C4-2B (cell line): ENCODE results near the gene LRIG2.

Experiments used
- ZFX ChIP-seq: fragments of 450-650 bp; IDR thresholded peaks from 2 replicates; pipeline ENCODE4 v1.6.1; 2017
- TF ChIP-seq, protein P1 (sequence below): fragments of 450-650 bp; conservative IDR thresholded peaks from 2 replicates; pipeline ENCODE4 v1.5.1; 2017; ENCODE audit warnings: mild to moderate bottlenecking

GRCh38 chr1:113137563-113137962 lies 64.6 kb downstream of the LRIG2 start:
- TF ChIP-seq, protein P1, sequence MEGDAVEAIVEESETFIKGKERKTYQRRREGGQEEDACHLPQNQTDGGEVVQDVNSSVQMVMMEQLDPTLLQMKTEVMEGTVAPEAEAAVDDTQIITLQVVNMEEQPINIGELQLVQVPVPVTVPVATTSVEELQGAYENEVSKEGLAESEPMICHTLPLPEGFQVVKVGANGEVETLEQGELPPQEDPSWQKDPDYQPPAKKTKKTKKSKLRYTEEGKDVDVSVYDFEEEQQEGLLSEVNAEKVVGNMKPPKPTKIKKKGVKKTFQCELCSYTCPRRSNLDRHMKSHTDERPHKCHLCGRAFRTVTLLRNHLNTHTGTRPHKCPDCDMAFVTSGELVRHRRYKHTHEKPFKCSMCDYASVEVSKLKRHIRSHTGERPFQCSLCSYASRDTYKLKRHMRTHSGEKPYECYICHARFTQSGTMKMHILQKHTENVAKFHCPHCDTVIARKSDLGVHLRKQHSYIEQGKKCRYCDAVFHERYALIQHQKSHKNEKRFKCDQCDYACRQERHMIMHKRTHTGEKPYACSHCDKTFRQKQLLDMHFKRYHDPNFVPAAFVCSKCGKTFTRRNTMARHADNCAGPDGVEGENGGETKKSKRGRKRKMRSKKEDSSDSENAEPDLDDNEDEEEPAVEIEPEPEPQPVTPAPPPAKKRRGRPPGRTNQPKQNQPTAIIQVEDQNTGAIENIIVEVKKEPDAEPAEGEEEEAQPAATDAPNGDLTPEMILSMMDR = no peak
- TF ChIP-seq ZFX = no peak
